Left kidney (tissue), 8 donors: ENCODE measurements around the gene GPR37. TPM values are rescaled to one million over a fixed set of nuclear protein-coding genes. Genes with fewer than 3 reads are reported as not detected.
A peak's percentile ranks its signal among the peaks of the same experiment; 100 is the strongest.

Source experiments
- DNase-seq: peaks from one replicate; pipeline ENCODE4 v3.0.0-alpha.2; 2013
- long read RNA-seq, 8 donors: transcript quantifications; one replicate each; lab custom pipeline, GENCODE V29; 2026
- polyA plus RNA-seq: library from polyadenylated mRNA; unstranded; fragments of 120-200 nt; gene quantifications from one replicate; pipeline ENCODE4 v1.2.1, GENCODE V29; 2013; ENCODE audit not compliant: insufficient read length

Gene GPR37
- 2.0 TPM for polyA plus RNA-seq
- long read RNA-seq, donor 1 = 0 reads
- long read RNA-seq, donor 2 = 0 reads
- long read RNA-seq, donor 3, partial matches to known transcripts = 0 of 2 reads
- long read RNA-seq, donor 3, other reads (novel, unspliced or antisense) = 0 of 2 reads
- long read RNA-seq, donor 4 = 0 reads
- long read RNA-seq, donor 5, partial matches to known transcripts = 0 of 1 reads
- long read RNA-seq, donor 5, other reads (novel, unspliced or antisense) = 0 of 1 reads
- long read RNA-seq, donor 6 = 0 reads
- long read RNA-seq, donor 7 = 0 reads
- long read RNA-seq, donor 8 = 0 reads

GRCh38 chr7:124765401-124766352 is at the start of gene GPR37:
TSS of gene GPR37 (minus strand) at chr7:124765792. CDS start at chr7:124764976, 816 bp downstream.
- peak; percentile 57 for DNase-seq

GRCh38 chr7:124813994-124814798 is 48.6 kb upstream of the GPR37 start:
- DNase-seq = no peak

- no peak for DNase-seq
Measured at GRCh38 chr7:124812764-124813163, 47.2 kb upstream of the GPR37 start.

GRCh38 chr7:124811341-124811740 is 45.7 kb upstream of the GPR37 start:
- DNase-seq = no peak

GRCh38 chr7:124810605-124811004 is 45.0 kb upstream of the GPR37 start:
- DNase-seq = no peak

- no peak for DNase-seq
Measured at GRCh38 chr7:124808206-124808605, 42.6 kb upstream of the GPR37 start.

- no peak for DNase-seq
Measured at GRCh38 chr7:124801330-124801895, 35.8 kb upstream of the GPR37 start.

- DNase-seq = no peak
Measured at GRCh38 chr7:124800386-124800785, 34.8 kb upstream of the GPR37 start.

GRCh38 chr7:124799448-124799847 is 33.9 kb upstream of the GPR37 start:
- no peak for DNase-seq

- DNase-seq = no peak
Measured at GRCh38 chr7:124796771-124797170, 31.2 kb upstream of the GPR37 start.

GRCh38 chr7:124792696-124793095 is 27.1 kb upstream of the GPR37 start:
- DNase-seq = no peak

GRCh38 chr7:124792002-124792401 is 26.4 kb upstream of the GPR37 start:
- no peak for DNase-seq

- no peak for DNase-seq
Measured at GRCh38 chr7:124791426-124791825, 25.8 kb upstream of the GPR37 start.

- no peak for DNase-seq
Measured at GRCh38 chr7:124790645-124791044, 25.1 kb upstream of the GPR37 start.

GRCh38 chr7:124785994-124786393 is 20.4 kb upstream of the GPR37 start:
- no peak for DNase-seq

- DNase-seq = peak; percentile 48
Measured at GRCh38 chr7:124784879-124785818, 19.6 kb upstream of the GPR37 start.

GRCh38 chr7:124783271-124783670 is 17.7 kb upstream of the GPR37 start:
- no peak for DNase-seq

- DNase-seq = no peak
Measured at GRCh38 chr7:124781907-124782734, 16.5 kb upstream of the GPR37 start.

- DNase-seq = no peak
Measured at GRCh38 chr7:124781418-124781817, 15.8 kb upstream of the GPR37 start.

- DNase-seq = no peak
Measured at GRCh38 chr7:124780608-124781007, 15.0 kb upstream of the GPR37 start.
